HepG2 (cell line): ENCODE results near the gene MEX3D. TPM values are rescaled to one million over a fixed set of nuclear protein-coding genes. Genes with fewer than 3 reads are reported as not detected.

Experiments
- EED ChIP-seq: sonication (generic); formaldehyde crosslinking; IDR thresholded peaks from 2 replicates; pipeline ENCODE4 v1.5.0; 2020; ENCODE audit warnings: mild to moderate bottlenecking, missing genetic modification reagents
- ESRRA ChIP-seq: sonication (generic); formaldehyde crosslinking; IDR thresholded peaks from 2 replicates; pipeline ENCODE4 v1.5.1; 2020; ENCODE audit warnings: mild to moderate bottlenecking, low read depth, missing genetic modification reagents
- FOXK2 ChIP-seq: fragments of 450-650 bp; IDR thresholded peaks from 2 replicates; pipeline ENCODE4 v1.6.1; 2016
- KDM5B ChIP-seq: sonication (generic); formaldehyde crosslinking; IDR thresholded peaks from 2 replicates; pipeline ENCODE4 v1.4.0; 2020; ENCODE audit warnings: missing genetic modification reagents, mild to moderate bottlenecking, borderline replicate concordance
- MATR3 ChIP-seq: sonication (generic); formaldehyde crosslinking; IDR thresholded peaks from 2 replicates; pipeline ENCODE4 v1.4.0; 2020; ENCODE audit warnings: missing genetic modification reagents
- MXI1 ChIP-seq: IDR thresholded peaks from 3 replicates; pipeline ENCODE4 v1.6.1; 2012; ENCODE audit warnings: low read depth, low read length, inconsistent platforms, borderline replicate concordance
- PAX8 ChIP-seq: sonication (generic); formaldehyde crosslinking; IDR thresholded peaks from 2 replicates; pipeline ENCODE4 v1.8.0; 2022; ENCODE audit warnings: mild to moderate bottlenecking, missing genetic modification reagents, borderline replicate concordance
- SMAD9 ChIP-seq: sonication (generic); formaldehyde crosslinking; IDR thresholded peaks from 2 replicates; pipeline ENCODE4 v1.5.1; 2020; ENCODE audit warnings: mild to moderate bottlenecking, missing genetic modification reagents
- SOX5 ChIP-seq: IDR thresholded peaks from 2 replicates; pipeline ENCODE4 v1.6.1; 2016; ENCODE audit warnings: borderline replicate concordance
- ZBTB7B ChIP-seq: sonication (generic); formaldehyde crosslinking; IDR thresholded peaks from 2 replicates; pipeline ENCODE4 v1.4.0; 2020; ENCODE audit warnings: missing genetic modification reagents
- ZFX ChIP-seq: sonication (generic); formaldehyde crosslinking; IDR thresholded peaks from 2 replicates; pipeline ENCODE4 v1.4.0; 2020; ENCODE audit warnings: mild to moderate bottlenecking, low read depth, missing genetic modification reagents, moderate library complexity
- ZKSCAN5 ChIP-seq: sonication (generic); formaldehyde crosslinking; IDR thresholded peaks from 2 replicates; pipeline ENCODE4 v1.5.1; 2020; ENCODE audit warnings: mild to moderate bottlenecking, missing genetic modification reagents
- ZNF577 ChIP-seq: sonication (generic); formaldehyde crosslinking; IDR thresholded peaks from 2 replicates; pipeline ENCODE4 v1.4.0; 2020; ENCODE audit warnings: mild to moderate bottlenecking, low read depth, missing genetic modification reagents, borderline replicate concordance
- ZNF724P ChIP-seq: sonication (generic); formaldehyde crosslinking; IDR thresholded peaks from 2 replicates; pipeline ENCODE4 v1.8.0; 2022; ENCODE audit warnings: missing genetic modification reagents, borderline replicate concordance
- ZNF768 ChIP-seq: sonication (generic); formaldehyde crosslinking; IDR thresholded peaks from 2 replicates; pipeline ENCODE4 v1.4.0; 2020; ENCODE audit warnings: missing genetic modification reagents
- ZNF792 ChIP-seq: IDR thresholded peaks from 2 replicates; pipeline ENCODE4 v1.6.1; 2016
- polyA plus RNA-seq, 8 experiments: library from polyadenylated mRNA; depleted of rRNA in 3 of 8; stranded (reverse) in 7 of 8; unstranded in 1 of 8; fragments of >200 nt; fragmentation: Illumina TruSeq in 4 of 8; extraction: Trizol in 4 of 8; gene quantifications; 2 replicates each; pipeline versions ENCODE4 v1.2.1 to v1.2.3, GENCODE V29; 2011 to 2016; ENCODE audit warnings: low read depth in 4 of 8, missing spikeins in 1 of 8, mixed read lengths in 1 of 8; ENCODE audit not compliant: insufficient read depth in 1 of 8
- total RNA-seq, 5 experiments: library from RNA; depleted of rRNA; stranded (reverse); fragments of >200 nt; fragmentation: Illumina TruSeq; extraction: Trizol; gene quantifications; 2 replicates each; pipeline ENCODE4 v1.2.3, GENCODE V29; 2016; ENCODE audit warnings: low read depth in 1 of 5
- TF ChIP-seq, protein P1 (sequence below): sonication (generic); formaldehyde crosslinking; IDR thresholded peaks from 2 replicates; pipeline ENCODE4 v1.9.0; 2021; ENCODE audit warnings: missing genetic modification reagents, borderline replicate concordance
- TF ChIP-seq, protein P2 (sequence below), 2 experiments: fragments of 450-650 bp in 1 of 2; sonication (generic) in 1 of 2; formaldehyde crosslinking in 1 of 2; IDR thresholded peaks; 2 replicates each; pipeline versions ENCODE4 v1.6.1 to v1.8.0; 2016 to 2022; ENCODE audit warnings: antibody characterized with exemption in 1 of 2, mild to moderate bottlenecking in 1 of 2, missing genetic modification reagents in 1 of 2

The MEX3D gene
- total and polyA plus RNA-seq, 2 of the 13 experiments (the other 11 are each of a cell fraction or from before 2014, with no cell fraction given), result 3.6 to 17.1 TPM

DNA sequence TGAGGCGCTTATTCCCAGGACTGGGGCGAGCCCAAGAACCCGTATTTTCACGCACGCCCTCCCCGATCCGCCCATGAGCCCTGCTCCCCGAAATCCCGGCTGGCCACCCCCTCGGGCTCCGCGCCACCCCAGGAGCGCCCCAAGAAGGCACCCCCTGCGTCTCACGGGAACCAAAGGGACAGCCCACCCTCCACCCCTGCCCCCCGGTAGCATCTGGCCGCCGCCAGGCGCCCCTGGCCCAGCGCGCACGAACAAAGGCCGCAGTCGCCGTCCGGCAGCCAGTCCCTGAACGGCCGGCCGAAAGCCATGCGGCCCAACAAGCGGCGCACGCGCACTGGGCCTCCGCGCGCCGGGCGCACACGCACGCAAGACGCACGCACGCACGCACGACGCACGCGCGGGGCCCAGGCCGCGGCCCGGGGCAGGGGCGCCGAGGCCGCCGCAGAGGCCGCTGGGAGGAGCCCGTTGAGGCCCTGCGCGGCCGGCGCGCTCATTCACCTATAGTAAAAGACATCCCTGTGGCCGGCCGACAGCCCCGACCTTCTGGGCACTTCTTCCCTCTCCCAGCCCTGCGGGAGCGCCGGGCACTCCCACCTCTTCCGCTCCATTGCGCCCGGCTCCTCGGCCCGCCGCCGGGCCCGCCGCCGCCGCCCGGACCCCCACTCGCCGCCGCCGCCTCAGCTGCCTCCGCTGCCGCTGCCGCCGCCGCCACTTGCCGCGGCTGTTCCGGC is 24.1 kb upstream of the MEX3D start (continued):
- TF ChIP-seq, protein P1, sequence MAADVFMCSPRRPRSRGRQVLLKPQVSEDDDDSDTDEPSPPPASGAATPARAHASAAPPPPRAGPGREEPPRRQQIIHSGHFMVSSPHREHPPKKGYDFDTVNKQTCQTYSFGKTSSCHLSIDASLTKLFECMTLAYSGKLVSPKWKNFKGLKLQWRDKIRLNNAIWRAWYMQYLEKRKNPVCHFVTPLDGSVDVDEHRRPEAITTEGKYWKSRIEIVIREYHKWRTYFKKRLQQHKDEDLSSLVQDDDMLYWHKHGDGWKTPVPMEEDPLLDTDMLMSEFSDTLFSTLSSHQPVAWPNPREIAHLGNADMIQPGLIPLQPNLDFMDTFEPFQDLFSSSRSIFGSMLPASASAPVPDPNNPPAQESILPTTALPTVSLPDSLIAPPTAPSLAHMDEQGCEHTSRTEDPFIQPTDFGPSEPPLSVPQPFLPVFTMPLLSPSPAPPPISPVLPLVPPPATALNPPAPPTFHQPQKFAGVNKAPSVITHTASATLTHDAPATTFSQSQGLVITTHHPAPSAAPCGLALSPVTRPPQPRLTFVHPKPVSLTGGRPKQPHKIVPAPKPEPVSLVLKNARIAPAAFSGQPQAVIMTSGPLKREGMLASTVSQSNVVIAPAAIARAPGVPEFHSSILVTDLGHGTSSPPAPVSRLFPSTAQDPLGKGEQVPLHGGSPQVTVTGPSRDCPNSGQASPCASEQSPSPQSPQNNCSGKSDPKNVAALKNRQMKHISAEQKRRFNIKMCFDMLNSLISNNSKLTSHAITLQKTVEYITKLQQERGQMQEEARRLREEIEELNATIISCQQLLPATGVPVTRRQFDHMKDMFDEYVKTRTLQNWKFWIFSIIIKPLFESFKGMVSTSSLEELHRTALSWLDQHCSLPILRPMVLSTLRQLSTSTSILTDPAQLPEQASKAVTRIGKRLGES (CRISPR knock-in tag), result 0 out of 2 replicates have a peak, but pooled peaks have one; percentile 47
- TF ChIP-seq ZKSCAN5 (CRISPR knock-in tag), result no peak
- TF ChIP-seq ZNF792 (CRISPR knock-in tag), result no peak
- no peak for TF ChIP-seq ZBTB7B (CRISPR knock-in tag)
- TF ChIP-seq ZNF724P (CRISPR knock-in tag), result peak; percentile 53; the same call in 1 of the 2 replicates
- no peak for TF ChIP-seq ESRRA (CRISPR knock-in tag)
- TF ChIP-seq FOXK2, result no peak
- peak; percentile 93 for TF ChIP-seq ZFX (CRISPR knock-in tag)
- TF ChIP-seq KDM5B, result peak; percentile 83; the same call in 1 of the 2 replicates
- peak; percentile 96; the same call in 1 of the 3 replicates for TF ChIP-seq MXI1
- TF ChIP-seq PAX8 (CRISPR knock-in tag), result peak; percentile 87; the same call in 1 of the 2 replicates
- TF ChIP-seq SMAD9 (CRISPR knock-in tag), result no peak
- TF ChIP-seq SOX5 (CRISPR knock-in tag), result no peak
- TF ChIP-seq, protein P2, sequence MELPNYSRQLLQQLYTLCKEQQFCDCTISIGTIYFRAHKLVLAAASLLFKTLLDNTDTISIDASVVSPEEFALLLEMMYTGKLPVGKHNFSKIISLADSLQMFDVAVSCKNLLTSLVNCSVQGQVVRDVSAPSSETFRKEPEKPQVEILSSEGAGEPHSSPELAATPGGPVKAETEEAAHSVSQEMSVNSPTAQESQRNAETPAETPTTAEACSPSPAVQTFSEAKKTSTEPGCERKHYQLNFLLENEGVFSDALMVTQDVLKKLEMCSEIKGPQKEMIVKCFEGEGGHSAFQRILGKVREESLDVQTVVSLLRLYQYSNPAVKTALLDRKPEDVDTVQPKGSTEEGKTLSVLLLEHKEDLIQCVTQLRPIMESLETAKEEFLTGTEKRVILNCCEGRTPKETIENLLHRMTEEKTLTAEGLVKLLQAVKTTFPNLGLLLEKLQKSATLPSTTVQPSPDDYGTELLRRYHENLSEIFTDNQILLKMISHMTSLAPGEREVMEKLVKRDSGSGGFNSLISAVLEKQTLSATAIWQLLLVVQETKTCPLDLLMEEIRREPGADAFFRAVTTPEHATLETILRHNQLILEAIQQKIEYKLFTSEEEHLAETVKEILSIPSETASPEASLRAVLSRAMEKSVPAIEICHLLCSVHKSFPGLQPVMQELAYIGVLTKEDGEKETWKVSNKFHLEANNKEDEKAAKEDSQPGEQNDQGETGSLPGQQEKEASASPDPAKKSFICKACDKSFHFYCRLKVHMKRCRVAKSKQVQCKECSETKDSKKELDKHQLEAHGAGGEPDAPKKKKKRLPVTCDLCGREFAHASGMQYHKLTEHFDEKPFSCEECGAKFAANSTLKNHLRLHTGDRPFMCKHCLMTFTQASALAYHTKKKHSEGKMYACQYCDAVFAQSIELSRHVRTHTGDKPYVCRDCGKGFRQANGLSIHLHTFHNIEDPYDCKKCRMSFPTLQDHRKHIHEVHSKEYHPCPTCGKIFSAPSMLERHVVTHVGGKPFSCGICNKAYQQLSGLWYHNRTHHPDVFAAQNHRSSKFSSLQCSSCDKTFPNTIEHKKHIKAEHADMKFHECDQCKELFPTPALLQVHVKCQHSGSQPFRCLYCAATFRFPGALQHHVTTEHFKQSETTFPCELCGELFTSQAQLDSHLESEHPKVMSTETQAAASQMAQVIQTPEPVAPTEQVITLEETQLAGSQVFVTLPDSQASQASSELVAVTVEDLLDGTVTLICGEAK (IDR thresholded peaks at IDR 0.05), result no peak
- TF ChIP-seq, protein P2 (CRISPR knock-in tag; IDR thresholded peaks at IDR 0.05), result peak; percentile 66; the same call in 1 of the 2 replicates
- peak; percentile 56; the same call in 1 of the 2 replicates for TF ChIP-seq ZNF577 (CRISPR knock-in tag)
- peak; percentile 52; the same call in 1 of the 2 replicates for TF ChIP-seq ZNF768
- peak; percentile 53 for TF ChIP-seq EED (CRISPR knock-in tag)
- no peak for TF ChIP-seq MATR3
